ENCODE results near the gene PBRM1.

GRCh38 chr3:52685285-52685708, 416 bp downstream of the PBRM1 start:
- TF ChIP-seq, protein P1, sequence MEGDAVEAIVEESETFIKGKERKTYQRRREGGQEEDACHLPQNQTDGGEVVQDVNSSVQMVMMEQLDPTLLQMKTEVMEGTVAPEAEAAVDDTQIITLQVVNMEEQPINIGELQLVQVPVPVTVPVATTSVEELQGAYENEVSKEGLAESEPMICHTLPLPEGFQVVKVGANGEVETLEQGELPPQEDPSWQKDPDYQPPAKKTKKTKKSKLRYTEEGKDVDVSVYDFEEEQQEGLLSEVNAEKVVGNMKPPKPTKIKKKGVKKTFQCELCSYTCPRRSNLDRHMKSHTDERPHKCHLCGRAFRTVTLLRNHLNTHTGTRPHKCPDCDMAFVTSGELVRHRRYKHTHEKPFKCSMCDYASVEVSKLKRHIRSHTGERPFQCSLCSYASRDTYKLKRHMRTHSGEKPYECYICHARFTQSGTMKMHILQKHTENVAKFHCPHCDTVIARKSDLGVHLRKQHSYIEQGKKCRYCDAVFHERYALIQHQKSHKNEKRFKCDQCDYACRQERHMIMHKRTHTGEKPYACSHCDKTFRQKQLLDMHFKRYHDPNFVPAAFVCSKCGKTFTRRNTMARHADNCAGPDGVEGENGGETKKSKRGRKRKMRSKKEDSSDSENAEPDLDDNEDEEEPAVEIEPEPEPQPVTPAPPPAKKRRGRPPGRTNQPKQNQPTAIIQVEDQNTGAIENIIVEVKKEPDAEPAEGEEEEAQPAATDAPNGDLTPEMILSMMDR (IDR thresholded peaks at IDR 0.05): no peak
- TF ChIP-seq POLR2A (IDR thresholded peaks at IDR 0.05) (peak; percentile 8), EP300 (IDR thresholded peaks at IDR 0.05; ENCODE audit: low read depth) (no peak), POLR2AphosphoS5 (IDR thresholded peaks at IDR 0.05) (peak in 2 of 3 donors; percentile 1 to 47)
